ENCODE data around the gene EDA. TPM values are rescaled to one million over a fixed set of nuclear protein-coding genes. Genes with fewer than 3 reads are reported as not detected.

The EDA gene
- total RNA-seq, 4 donors from 2014 or later, result 2.8 to 11.7 (median 7.1) TPM

Small RNA genes within 50 kb of the gene (small RNA-seq; reads per million reads assigned to genes)
- gene MIR676 (0 to 2.1 (median 0.60) reads per million in 4 donors), gene RF00012 (0 reads per million in 4 donors)

Other genes starting within 250 kb of the EDA start
- gene NALF2, start 111.8 kb upstream of the EDA start, total RNA-seq, result under 1 TPM in 2 of 4 donors, not detected in 2; 0.27 to 0.58 TPM